GM10266 (cell line): ENCODE data around the gene ERC2.

Experiments
- DNase-seq: peaks from one replicate; pipeline ENCODE4 v3.0.0; 2012; ENCODE audit errors: extremely low spot score
- CTCF ChIP-seq: IDR thresholded peaks from 2 replicates; pipeline ENCODE4 v1.5.1; 2012; ENCODE audit warnings: mild to moderate bottlenecking, low read depth; ENCODE audit not compliant: control insufficient read depth, insufficient read depth; ENCODE audit errors: missing control alignments

ERC2 gene

GRCh38 chr3:55750525-55750924 is 717.7 kb downstream of the ERC2 start:
- no peak for DNase-seq
- no peak for TF ChIP-seq CTCF

GRCh38 chr3:55749036-55749435 is 719.2 kb downstream of the ERC2 start:
- no peak for DNase-seq

GRCh38 chr3:55746808-55747413 is 721.4 kb downstream of the ERC2 start:
- DNase-seq: peak; percentile 24

More at GRCh38 chr3:55749036-55749435, 719.2 kb downstream of the ERC2 start:
- no peak for TF ChIP-seq CTCF

GRCh38 chr3:55742832-55743136 is 725.5 kb downstream of the ERC2 start:
- TF ChIP-seq CTCF: no peak
- no peak for DNase-seq

More at GRCh38 chr3:55746808-55747413, 721.4 kb downstream of the ERC2 start:
- TF ChIP-seq CTCF: peak; percentile 34

GRCh38 chr3:55742022-55742831 is 726.0 kb downstream of the ERC2 start:
- no peak for DNase-seq
- TF ChIP-seq CTCF: no peak

- DNase-seq: no peak
- no peak for TF ChIP-seq CTCF
Measured at GRCh38 chr3:55737186-55737585, 731.1 kb downstream of the ERC2 start.

GRCh38 chr3:55735976-55736375 is 732.3 kb downstream of the ERC2 start:
- TF ChIP-seq CTCF: no peak
- no peak for DNase-seq
